A549 (cell line): ENCODE data around the gene FBXW12.

Source experiments
- BHLHE40 ChIP-seq: IDR thresholded peaks from 2 replicates; pipeline ENCODE4 v1.6.1; 2012; ENCODE audit warnings: low read depth, low read length, inconsistent platforms
- CTCF ChIP-seq: fragments of >200 bp; sonication (Bioruptor Twin); formaldehyde crosslinking; IDR thresholded peaks from 3 replicates; pipeline ENCODE4 v1.5.1; 2016
- EP300 ChIP-seq, 2 experiments: fragments of >200 bp; sonication (Bioruptor Twin); formaldehyde crosslinking; IDR thresholded peaks; 2 replicates in 1 of 2; 3 replicates in 1 of 2; pipeline ENCODE4 v1.6.1; 2016 to 2017
- HOXA7 ChIP-seq: fragments of 250-450 bp; sonication (Bioruptor Pico); IDR thresholded peaks from 2 replicates; pipeline ENCODE4 v1.5.0; 2020; ENCODE audit warnings: mild to moderate bottlenecking, moderate library complexity
- JUNB ChIP-seq: fragments of >200 bp; sonication (Bioruptor Twin); formaldehyde crosslinking; IDR thresholded peaks from 2 replicates; pipeline ENCODE4 v1.6.1; 2016
- MAX ChIP-seq: IDR thresholded peaks from 2 replicates; pipeline ENCODE4 v1.6.1; 2012
- NPAS2 ChIP-seq: fragments of 250-450 bp; sonication (Bioruptor Pico); IDR thresholded peaks from 2 replicates; pipeline ENCODE4 v1.8.0; 2022; ENCODE audit warnings: mild to moderate bottlenecking, moderate library complexity, borderline replicate concordance
- NR3C1 ChIP-seq: fragments of >200 bp; sonication (Bioruptor Twin); formaldehyde crosslinking; IDR thresholded peaks from 3 replicates; pipeline ENCODE4 v1.6.1; 2017
- POLR2A ChIP-seq: IDR thresholded peaks from 2 replicates; pipeline ENCODE4 v1.6.1; 2012; ENCODE audit warnings: mild to moderate bottlenecking, low read length
- RCOR1 ChIP-seq: fragments of 150-350 bp; IDR thresholded peaks from 2 replicates; pipeline ENCODE4 v1.6.1; 2014; ENCODE audit warnings: antibody characterized with exemption, low read length, low read depth
- RFX5 ChIP-seq: fragments of 450-650 bp; IDR thresholded peaks from 2 replicates; pipeline ENCODE4 v1.7.1; 2014; ENCODE audit warnings: antibody characterized with exemption, mild to moderate bottlenecking, moderate library complexity
- SMC3 ChIP-seq: fragments of >200 bp; sonication (Bioruptor Twin); formaldehyde crosslinking; IDR thresholded peaks from 3 replicates; pipeline ENCODE4 v1.6.1; 2018; ENCODE audit warnings: inconsistent platforms

GRCh38 chr3:48434591-48435222 is 62.7 kb downstream of the FBXW12 start:
- TF ChIP-seq JUNB (no peak), NR3C1 (no peak), HOXA7 (CRISPR knock-in tag) (no peak), CTCF (no peak), SMC3 (no peak), NPAS2 (CRISPR knock-in tag) (no peak), MAX (no peak), BHLHE40 (no peak), RFX5 (no peak), RCOR1 (no peak), EP300 (IDR thresholded peaks at IDR 0.05) (no peak), POLR2A (no peak)
